Measurements from ENCODE around the gene UMPS.

DNA sequence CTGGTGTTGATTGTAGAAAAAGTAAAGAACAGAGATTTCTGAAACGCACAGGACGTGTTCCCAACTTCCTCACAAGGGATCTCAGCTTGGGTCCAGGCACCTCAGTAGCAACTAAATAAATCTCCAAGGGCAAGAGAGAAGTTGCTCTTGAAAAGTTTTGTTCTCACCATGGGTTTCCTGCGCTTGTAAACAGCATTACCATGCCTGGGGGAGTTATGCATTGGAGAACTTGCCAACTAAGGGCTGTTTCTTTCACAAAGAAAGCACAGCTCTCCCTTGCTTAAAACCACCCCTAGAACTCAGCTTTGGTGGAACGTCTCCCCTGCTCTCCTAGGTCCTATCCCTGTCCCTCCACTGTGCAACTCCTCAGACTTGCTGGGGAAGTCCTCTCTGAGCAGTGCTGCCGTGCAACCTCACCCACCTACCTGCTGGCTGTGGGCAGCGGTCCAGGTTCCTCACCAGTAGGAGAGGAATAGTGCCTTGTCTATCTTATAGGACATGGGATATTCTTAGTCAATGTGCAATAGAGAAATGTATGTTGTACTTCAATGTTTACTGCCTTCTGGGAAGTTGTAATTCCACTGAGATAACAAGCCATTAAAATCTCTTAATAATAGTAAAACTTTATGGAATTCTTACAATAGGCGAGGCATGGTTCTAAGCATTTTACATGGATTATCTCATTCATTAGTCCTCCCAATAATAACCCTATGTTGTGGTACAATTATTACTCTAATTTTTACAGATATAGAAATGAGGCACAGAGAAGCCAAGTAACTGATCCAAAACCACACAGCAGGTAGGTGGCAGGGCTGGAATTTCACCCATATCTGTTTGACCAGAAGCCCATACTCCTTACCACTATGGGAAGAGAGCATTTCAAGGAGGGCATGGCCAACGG is 51.5 kb downstream of the UMPS start:
- TF ChIP-seq, protein P1, sequence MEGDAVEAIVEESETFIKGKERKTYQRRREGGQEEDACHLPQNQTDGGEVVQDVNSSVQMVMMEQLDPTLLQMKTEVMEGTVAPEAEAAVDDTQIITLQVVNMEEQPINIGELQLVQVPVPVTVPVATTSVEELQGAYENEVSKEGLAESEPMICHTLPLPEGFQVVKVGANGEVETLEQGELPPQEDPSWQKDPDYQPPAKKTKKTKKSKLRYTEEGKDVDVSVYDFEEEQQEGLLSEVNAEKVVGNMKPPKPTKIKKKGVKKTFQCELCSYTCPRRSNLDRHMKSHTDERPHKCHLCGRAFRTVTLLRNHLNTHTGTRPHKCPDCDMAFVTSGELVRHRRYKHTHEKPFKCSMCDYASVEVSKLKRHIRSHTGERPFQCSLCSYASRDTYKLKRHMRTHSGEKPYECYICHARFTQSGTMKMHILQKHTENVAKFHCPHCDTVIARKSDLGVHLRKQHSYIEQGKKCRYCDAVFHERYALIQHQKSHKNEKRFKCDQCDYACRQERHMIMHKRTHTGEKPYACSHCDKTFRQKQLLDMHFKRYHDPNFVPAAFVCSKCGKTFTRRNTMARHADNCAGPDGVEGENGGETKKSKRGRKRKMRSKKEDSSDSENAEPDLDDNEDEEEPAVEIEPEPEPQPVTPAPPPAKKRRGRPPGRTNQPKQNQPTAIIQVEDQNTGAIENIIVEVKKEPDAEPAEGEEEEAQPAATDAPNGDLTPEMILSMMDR (conservative IDR thresholded peaks at IDR 0.05), result no peak
- TF ChIP-seq EZH2 (IDR thresholded peaks at IDR 0.05; ENCODE audit: low read depth), result no peak

Measured in PC-9 (cell line).